Measurements from ENCODE around the gene RASSF8. TPM values are rescaled to one million over a fixed set of nuclear protein-coding genes. Genes with fewer than 3 reads are reported as not detected.

The RASSF8 gene
- total and polyA plus RNA-seq, 2 of the 8 experiments (the other 6 are each of a cell fraction or from before 2014, with no cell fraction given): 6.4 to 46.7 TPM

GRCh38 chr12:25926536-25926935 is 31.9 kb upstream of the RASSF8 start (continued):
- TF ChIP-seq SIN3A (conservative IDR thresholded peaks at IDR 0.05 in 1 of 2, IDR thresholded peaks at IDR 0.05 in 1 of 2; ENCODE audit: low read depth in 1 of 2, low read length in 2 of 2): no peak
- TF ChIP-seq USF2 (IDR thresholded peaks at IDR 0.05; ENCODE audit: low read length): no peak
- no peak for TF ChIP-seq CBX8 (IDR thresholded peaks at IDR 0.05; ENCODE audit: borderline replicate concordance, low read depth, low read length)
- TF ChIP-seq CHD2 (IDR thresholded peaks at IDR 0.05; ENCODE audit: low read length): no peak
